HepG2 (cell line): Measurements from ENCODE around the gene UAP1L1. TPM values are rescaled to one million over a fixed set of nuclear protein-coding genes. Genes with fewer than 3 reads are reported as not detected.

Experiments used
- EZH2 ChIP-seq: conservative IDR thresholded peaks from 2 replicates; pipeline ENCODE4 v1.6.1; 2012; ENCODE audit warnings: mild to moderate bottlenecking, low read depth, low read length, moderate library complexity
- FOXC1 ChIP-seq: sonication (generic); formaldehyde crosslinking; IDR thresholded peaks from 2 replicates; pipeline ENCODE4 v1.8.0; 2022; ENCODE audit warnings: mild to moderate bottlenecking, missing genetic modification reagents, borderline replicate concordance
- HIC2 ChIP-seq: sonication (generic); formaldehyde crosslinking; IDR thresholded peaks from 2 replicates; pipeline ENCODE4 v1.9.0; 2022; ENCODE audit warnings: low read depth, missing genetic modification reagents
- HMGA1 ChIP-seq: sonication (generic); formaldehyde crosslinking; conservative IDR thresholded peaks from 2 replicates; pipeline ENCODE4 v1.4.0; 2020; ENCODE audit warnings: missing genetic modification reagents
- TEAD3 ChIP-seq: optimal IDR thresholded peaks from 2 replicates; pipeline ENCODE3; 2016; ENCODE audit warnings: borderline replicate concordance
- ZNF432 ChIP-seq: sonication (generic); formaldehyde crosslinking; IDR thresholded peaks from 2 replicates; pipeline ENCODE4 v1.5.0; 2020; ENCODE audit warnings: missing genetic modification reagents, mild to moderate bottlenecking, borderline replicate concordance
- ZNF7 ChIP-seq: IDR thresholded peaks from 2 replicates; pipeline ENCODE4 v1.6.1; 2016; ENCODE audit warnings: missing biosample characterization, missing genetic modification reagents
- ZNF720 ChIP-seq: sonication (generic); formaldehyde crosslinking; IDR thresholded peaks from 2 replicates; pipeline ENCODE4 v1.4.0; 2020; ENCODE audit warnings: missing genetic modification reagents
- polyA plus RNA-seq, 8 experiments: library from polyadenylated mRNA; depleted of rRNA in 3 of 8; stranded (reverse) in 7 of 8; unstranded in 1 of 8; fragments of >200 nt; fragmentation: Illumina TruSeq in 4 of 8; extraction: Trizol in 4 of 8; gene quantifications; 2 replicates each; pipeline versions ENCODE4 v1.2.1 to v1.2.3, GENCODE V29; 2011 to 2016; ENCODE audit warnings: low read depth in 4 of 8, missing spikeins in 1 of 8, mixed read lengths in 1 of 8; ENCODE audit not compliant: insufficient read depth in 1 of 8
- total RNA-seq, 5 experiments: library from RNA; depleted of rRNA; stranded (reverse); fragments of >200 nt; fragmentation: Illumina TruSeq; extraction: Trizol; gene quantifications; 2 replicates each; pipeline ENCODE4 v1.2.3, GENCODE V29; 2016; ENCODE audit warnings: low read depth in 1 of 5
- TF ChIP-seq, protein P1 (sequence below): sonication (generic); formaldehyde crosslinking; conservative IDR thresholded peaks from 2 replicates; pipeline ENCODE4 v1.4.0; 2020; ENCODE audit warnings: missing genetic modification reagents
- TF ChIP-seq, protein P2 (sequence below): sonication (generic); formaldehyde crosslinking; IDR thresholded peaks from 2 replicates; pipeline ENCODE4 v1.5.0; 2020; ENCODE audit warnings: mild to moderate bottlenecking, missing genetic modification reagents, borderline replicate concordance
- TF ChIP-seq, protein P3 (sequence below), 2 experiments: sonication (generic) in 1 of 2; formaldehyde crosslinking in 1 of 2; IDR thresholded peaks; 2 replicates each; pipeline versions ENCODE4 v1.4.0 to v1.6.1; 2016 to 2020; ENCODE audit warnings: borderline replicate concordance in 1 of 2, low read depth in 1 of 2, mild to moderate bottlenecking in 1 of 2, missing genetic modification reagents in 1 of 2
- TF ChIP-seq, protein P4 (sequence below): IDR thresholded peaks from 2 replicates; pipeline ENCODE4 v1.6.1; 2016; ENCODE audit warnings: missing biosample characterization, missing genetic modification reagents, low read depth
- TF ChIP-seq, protein P5 (sequence below): sonication (generic); formaldehyde crosslinking; IDR thresholded peaks from 2 replicates; pipeline ENCODE4 v1.5.0; 2020; ENCODE audit warnings: mild to moderate bottlenecking, missing genetic modification reagents, borderline replicate concordance

UAP1L1 gene
- total and polyA plus RNA-seq, 2 of the 13 experiments (the other 11 are each of a cell fraction or from before 2014, with no cell fraction given), result 5.4 to 6.4 TPM

- TF ChIP-seq, protein P1, sequence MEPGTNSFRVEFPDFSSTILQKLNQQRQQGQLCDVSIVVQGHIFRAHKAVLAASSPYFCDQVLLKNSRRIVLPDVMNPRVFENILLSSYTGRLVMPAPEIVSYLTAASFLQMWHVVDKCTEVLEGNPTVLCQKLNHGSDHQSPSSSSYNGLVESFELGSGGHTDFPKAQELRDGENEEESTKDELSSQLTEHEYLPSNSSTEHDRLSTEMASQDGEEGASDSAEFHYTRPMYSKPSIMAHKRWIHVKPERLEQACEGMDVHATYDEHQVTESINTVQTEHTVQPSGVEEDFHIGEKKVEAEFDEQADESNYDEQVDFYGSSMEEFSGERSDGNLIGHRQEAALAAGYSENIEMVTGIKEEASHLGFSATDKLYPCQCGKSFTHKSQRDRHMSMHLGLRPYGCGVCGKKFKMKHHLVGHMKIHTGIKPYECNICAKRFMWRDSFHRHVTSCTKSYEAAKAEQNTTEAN, result no peak
- no peak for TF ChIP-seq TEAD3
- TF ChIP-seq EZH2, result no peak
- TF ChIP-seq ZNF432 (CRISPR knock-in tag), result no peak
- TF ChIP-seq, protein P2, sequence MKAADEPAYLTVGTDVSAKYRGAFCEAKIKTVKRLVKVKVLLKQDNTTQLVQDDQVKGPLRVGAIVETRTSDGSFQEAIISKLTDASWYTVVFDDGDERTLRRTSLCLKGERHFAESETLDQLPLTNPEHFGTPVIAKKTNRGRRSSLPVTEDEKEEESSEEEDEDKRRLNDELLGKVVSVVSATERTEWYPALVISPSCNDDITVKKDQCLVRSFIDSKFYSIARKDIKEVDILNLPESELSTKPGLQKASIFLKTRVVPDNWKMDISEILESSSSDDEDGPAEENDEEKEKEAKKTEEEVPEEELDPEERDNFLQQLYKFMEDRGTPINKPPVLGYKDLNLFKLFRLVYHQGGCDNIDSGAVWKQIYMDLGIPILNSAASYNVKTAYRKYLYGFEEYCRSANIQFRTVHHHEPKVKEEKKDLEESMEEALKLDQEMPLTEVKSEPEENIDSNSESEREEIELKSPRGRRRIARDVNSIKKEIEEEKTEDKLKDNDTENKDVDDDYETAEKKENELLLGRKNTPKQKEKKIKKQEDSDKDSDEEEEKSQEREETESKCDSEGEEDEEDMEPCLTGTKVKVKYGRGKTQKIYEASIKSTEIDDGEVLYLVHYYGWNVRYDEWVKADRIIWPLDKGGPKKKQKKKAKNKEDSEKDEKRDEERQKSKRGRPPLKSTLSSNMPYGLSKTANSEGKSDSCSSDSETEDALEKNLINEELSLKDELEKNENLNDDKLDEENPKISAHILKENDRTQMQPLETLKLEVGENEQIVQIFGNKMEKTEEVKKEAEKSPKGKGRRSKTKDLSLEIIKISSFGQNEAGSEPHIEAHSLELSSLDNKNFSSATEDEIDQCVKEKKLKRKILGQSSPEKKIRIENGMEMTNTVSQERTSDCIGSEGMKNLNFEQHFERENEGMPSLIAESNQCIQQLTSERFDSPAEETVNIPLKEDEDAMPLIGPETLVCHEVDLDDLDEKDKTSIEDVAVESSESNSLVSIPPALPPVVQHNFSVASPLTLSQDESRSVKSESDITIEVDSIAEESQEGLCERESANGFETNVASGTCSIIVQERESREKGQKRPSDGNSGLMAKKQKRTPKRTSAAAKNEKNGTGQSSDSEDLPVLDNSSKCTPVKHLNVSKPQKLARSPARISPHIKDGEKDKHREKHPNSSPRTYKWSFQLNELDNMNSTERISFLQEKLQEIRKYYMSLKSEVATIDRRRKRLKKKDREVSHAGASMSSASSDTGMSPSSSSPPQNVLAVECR, result no peak
- TF ChIP-seq, protein P3, sequence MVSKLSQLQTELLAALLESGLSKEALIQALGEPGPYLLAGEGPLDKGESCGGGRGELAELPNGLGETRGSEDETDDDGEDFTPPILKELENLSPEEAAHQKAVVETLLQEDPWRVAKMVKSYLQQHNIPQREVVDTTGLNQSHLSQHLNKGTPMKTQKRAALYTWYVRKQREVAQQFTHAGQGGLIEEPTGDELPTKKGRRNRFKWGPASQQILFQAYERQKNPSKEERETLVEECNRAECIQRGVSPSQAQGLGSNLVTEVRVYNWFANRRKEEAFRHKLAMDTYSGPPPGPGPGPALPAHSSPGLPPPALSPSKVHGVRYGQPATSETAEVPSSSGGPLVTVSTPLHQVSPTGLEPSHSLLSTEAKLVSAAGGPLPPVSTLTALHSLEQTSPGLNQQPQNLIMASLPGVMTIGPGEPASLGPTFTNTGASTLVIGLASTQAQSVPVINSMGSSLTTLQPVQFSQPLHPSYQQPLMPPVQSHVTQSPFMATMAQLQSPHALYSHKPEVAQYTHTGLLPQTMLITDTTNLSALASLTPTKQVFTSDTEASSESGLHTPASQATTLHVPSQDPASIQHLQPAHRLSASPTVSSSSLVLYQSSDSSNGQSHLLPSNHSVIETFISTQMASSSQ (IDR thresholded peaks at IDR 0.05; ENCODE audit: low read depth), result no peak
- TF ChIP-seq, protein P3 (CRISPR knock-in tag; IDR thresholded peaks at IDR 0.05; ENCODE audit: borderline replicate concordance), result no peak
- no peak for TF ChIP-seq ZNF720
- TF ChIP-seq HMGA1 (CRISPR knock-in tag), result no peak
- TF ChIP-seq ZNF7 (CRISPR knock-in tag), result no peak
- TF ChIP-seq, protein P4, sequence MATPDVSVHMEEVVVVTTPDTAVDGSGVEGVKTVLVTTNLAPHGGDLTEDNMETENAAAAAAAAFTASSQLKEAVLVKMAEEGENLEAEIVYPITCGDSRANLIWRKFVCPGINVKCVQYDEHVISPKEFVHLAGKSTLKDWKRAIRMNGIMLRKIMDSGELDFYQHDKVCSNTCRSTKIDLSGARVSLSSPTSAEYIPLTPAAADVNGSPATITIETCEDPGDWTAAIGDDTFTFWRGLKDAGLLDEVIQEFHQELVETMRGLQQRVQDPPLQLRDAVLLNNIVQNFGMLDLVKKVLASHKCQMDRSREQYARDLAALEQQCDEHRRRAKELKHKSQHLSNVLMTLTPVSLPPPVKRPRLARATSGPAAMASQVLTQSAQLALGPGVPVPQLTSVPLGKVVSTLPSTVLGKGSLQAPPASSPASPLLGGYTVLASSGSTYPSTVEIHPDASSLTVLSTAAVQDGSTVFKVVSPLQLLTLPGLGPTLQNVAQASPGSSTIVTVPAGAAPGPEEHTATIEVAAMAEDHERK (CRISPR knock-in tag), result no peak
- no peak for TF ChIP-seq HIC2
- no peak for TF ChIP-seq FOXC1
- TF ChIP-seq, protein P5, sequence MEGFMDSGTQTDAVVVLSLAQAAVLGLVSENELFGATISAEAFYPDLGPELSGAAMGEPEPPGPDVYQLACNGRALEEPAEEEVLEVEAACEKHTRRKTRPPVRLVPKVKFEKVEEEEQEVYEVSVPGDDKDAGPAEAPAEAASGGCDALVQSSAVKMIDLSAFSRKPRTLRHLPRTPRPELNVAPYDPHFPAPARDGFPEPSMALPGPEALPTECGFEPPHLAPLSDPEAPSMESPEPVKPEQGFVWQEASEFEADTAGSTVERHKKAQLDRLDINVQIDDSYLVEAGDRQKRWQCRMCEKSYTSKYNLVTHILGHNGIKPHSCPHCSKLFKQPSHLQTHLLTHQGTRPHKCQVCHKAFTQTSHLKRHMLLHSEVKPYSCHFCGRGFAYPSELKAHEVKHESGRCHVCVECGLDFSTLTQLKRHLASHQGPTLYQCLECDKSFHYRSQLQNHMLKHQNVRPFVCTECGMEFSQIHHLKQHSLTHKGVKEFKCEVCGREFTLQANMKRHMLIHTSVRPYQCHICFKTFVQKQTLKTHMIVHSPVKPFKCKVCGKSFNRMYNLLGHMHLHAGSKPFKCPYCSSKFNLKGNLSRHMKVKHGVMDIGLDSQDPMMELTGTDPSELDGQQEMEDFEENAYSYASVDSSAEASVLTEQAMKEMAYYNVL (CRISPR knock-in tag), result no peak
These were observed 22.4 kb upstream of the UAP1L1 start (continued) for GRCh38 chr9:137054932-137055384.
